Activated CD4-positive, CD25-positive, alpha-beta regulatory T cell treated with anti-CD3 and anti-CD28 coated beads, Interleukin-2, amount 50 U/mL, for 16 hours (primary cell): ENCODE measurements around the gene PEX1.
"Not testable (repeated sequence)": the region's sequence is repeated elsewhere in the genome, so short reads cannot be mapped to it uniquely, and the experiment has no call there.

ENCODE experiments used
- DNase-seq: peaks from one replicate; pipeline ENCODE4 v3.0.0-alpha.2; 2020; ENCODE audit warnings: low read depth, low spot score

Gene PEX1

DNA sequence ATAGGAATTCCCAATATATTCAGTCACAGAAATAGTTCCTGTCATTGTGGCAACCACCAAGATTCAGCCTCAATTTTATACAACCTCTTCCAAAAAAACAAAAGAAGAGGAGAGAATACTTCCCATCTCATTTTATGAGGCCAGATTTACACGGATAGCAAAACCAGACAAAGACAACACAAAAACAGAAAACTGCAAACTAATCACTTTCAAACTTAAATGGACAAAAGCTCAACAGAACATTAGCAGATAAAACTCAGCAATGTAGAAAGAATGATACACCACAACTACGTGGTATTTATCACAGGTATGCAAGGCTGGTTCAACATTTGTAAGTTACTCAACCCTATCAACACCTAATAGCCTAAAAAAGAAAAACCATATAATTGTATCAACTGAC lies 22.0 kb downstream of the PEX1 start:
- no peak for DNase-seq

DNA sequence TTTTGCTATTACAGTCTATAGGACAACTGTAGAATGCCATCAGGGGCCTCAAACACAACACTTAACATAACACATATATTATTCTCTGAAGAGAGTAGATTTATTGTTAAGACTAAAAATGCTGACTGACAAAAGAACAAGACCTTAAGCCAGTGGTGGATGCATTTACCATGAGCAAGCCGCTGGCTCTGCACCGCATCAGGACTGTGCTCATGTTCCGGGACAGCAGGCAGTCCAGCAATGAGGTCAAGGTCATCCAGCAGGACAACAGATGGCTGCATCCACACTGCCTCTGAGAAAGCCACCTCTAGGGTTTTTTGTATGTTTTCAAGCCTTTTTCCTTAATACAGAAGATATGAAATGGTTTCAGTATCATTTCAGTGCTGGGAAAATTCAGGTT lies 23.8 kb downstream of the PEX1 start:
- no peak for DNase-seq

DNA sequence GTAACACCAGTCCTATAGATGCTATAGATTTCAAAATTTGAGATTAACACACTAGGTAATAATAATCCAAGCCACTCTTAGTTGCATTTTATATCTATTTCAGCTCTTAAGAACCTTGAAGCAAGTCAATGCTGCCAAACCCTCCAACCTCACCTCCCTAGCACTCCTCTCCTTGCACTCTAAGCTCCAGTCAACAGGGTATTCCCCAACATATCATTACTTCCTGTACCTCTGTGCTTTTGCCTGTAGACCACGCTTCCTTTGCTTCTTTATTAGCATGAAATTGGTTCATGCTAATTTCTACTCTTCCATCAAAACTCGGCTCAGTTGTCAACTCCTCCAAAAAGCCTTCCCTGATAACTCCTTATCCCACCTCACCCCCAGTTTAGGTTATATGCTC lies 24.6 kb downstream of the PEX1 start:
- DNase-seq: no peak

DNA sequence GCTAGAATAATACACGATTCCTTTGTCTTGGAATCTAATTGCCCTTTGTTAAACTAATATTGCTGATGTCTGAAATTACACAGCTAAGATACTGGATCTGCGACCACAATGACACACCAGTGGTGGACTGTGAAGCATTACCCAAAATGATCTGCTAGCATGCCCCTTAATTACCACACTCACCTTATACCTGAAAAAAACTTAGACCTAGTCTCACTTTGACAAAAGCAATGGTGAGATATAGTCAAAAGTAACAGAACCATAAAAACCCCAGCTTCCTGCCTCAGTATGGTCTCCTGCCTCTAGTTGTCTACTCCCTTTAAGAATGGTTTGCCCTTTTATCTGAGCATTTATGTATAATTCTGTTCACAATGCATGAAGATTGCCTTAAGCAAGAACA lies 29.8 kb downstream of the PEX1 start:
- DNase-seq: no peak

DNA sequence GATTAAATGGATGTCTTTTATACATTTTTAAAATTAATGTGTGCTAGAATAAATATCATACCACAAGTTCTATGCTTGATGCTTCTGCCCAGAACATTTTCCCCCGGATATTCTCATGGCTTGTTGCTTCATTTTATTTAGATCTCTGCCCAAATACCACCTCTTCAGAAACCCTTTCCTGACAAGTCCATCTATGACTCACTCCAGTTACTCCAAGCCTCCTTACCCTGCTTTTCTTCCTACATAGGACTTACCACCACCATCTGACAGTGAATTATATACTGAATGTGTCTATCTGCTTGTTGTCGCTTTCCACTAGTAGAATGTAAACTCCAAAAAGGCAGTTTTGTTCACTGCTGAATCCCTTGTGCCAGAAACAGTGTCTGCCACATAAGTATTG lies 31.4 kb downstream of the PEX1 start:
- no peak for DNase-seq

DNA sequence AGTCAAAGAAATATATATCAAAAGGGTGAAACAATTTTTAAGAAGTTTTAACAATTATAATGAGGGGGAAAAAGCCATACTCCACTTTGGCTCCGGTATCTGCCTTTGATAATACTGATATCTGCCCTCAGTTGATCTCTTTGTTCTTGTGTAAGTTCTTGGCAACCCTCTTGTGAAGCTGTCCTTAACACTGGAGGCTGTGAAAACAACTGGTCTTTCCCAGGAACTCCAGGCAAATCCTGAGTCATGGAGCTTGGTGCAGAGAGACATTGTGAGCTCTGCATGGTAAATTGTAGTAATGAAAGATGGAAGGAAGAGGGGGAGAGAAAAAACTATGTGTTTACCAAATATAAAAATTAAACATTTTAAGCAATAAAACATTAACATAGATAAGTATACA lies 38.7 kb downstream of the PEX1 start:
- DNase-seq: no peak

DNA sequence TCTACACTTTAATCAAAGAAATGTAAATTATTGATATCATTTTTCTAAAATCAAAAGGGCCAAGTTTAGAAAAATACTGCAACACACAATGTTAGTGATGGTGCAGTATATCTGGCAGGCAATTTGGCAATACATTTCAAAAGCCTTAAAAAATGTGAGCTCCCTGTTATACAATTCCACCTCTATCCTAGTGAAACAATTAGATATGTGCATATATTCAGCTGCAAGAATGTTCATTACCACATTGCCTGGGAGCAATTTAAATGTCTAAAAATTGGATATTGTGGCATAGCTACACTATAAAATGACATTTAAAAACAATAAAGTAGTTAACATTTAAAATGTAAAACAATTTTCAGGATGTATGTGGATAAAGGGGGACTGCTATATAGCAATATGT lies 40.5 kb downstream of the PEX1 start:
- DNase-seq: no peak

DNA sequence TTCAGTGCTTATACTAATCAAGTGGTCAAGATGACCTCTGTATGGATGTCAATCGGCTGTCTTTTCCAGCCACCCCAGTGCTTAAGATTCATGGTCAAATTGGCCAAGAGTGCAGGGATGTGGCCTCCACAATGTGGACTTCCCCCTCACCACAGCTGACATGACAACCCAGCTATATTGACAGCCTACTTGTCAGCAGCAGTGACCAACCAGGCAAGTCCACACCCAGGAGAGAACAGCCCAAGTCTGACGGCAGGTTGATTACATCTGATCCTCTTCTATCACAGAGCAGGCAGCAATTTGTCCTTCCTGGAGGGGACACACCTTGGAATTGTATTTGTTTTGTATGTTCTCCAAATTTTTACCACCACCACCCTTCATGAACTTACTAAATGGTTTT lies 42.3 kb downstream of the PEX1 start:
- DNase-seq: no peak

DNA sequence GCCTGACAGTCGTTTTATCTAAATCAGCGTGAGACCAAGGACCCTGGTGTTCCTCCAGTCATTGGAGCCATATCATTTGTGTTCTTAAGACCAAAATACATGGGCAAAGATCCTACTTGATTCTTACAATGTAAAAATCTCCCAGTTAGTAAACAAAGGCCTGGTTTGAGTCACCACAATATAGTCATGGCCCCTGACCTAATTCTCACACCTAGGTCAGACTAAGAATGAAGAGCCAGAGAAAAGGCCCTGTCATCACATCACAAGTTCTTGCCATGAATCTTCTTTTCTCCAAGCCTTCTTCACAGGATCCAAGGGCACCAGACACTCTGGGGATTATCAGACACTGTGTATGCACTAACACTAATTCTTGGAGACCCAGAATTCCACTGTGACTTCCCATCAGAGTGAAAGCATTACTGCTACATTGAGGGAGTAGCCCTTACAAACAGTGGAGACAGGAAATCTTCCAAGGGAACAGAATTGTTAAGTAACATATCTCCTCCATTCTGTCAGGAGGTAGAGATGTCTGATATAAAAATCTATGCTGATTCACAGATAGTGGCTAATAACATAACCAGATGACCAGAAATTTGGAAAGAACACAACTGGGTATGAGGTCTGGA lies 42.9 kb downstream of the PEX1 start:
- no peak for DNase-seq

DNA sequence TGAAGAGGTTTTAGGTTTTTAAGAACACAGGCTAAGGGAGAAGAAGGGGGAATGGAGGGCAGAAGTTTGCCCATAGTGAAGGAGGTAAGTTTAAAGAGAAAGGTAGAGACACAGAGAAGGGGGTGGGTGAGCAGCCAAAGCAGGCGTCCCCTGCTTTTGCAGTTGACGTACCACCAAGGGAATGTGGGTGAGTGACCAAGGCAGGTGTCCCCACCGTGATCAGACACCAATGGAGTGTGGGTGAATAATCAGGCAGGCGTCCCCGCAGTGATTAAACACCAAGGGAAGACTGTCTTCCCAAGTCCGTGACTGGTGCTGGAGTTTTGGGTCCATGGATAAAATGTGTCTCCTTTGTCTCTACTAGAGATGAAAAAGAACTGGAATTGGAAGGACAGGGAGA lies 44.1 kb downstream of the PEX1 start:
- DNase-seq: not testable (repeated sequence)

DNA sequence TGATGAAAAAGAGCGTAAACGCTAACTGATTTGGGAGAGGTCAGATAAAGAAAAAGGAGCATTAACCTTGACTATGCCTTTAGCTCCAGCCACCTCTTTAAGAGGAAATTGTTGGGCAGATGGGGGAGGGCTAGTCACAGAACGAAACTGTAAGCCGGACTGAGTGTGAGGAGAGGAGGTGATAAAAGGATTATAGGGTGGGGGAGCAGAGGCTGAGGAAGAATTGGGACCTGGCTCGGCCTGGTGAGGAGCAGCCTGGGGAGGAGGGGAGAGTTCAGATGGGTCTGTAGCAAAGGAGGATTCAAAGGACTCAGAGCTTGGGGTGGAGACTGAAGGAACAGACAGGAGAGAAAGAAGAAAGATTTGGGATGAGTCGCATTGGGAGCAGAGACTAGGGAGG lies 44.7 kb downstream of the PEX1 start:
- not testable (repeated sequence) for DNase-seq

DNA sequence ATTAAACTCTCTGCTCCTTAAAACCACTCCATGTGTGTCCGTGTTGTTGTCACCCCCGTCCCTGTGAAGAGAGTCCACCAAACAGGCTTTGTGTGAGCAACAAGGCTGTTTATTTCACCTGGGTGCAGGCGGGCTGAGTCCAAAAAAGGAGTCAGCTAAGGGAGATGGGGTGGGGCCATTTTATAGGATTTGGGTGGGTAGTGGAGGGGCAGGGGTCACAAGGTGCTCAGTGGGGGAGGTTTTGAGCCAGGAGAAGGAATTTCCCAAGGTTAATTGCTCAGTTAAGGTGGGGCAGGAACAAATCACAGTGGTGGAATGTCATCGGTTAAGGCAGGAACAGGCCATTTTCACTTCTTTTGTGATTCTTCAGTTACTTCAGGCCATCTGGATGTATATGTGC lies 49.2 kb downstream of the PEX1 start:
- not testable (repeated sequence) for DNase-seq

DNA sequence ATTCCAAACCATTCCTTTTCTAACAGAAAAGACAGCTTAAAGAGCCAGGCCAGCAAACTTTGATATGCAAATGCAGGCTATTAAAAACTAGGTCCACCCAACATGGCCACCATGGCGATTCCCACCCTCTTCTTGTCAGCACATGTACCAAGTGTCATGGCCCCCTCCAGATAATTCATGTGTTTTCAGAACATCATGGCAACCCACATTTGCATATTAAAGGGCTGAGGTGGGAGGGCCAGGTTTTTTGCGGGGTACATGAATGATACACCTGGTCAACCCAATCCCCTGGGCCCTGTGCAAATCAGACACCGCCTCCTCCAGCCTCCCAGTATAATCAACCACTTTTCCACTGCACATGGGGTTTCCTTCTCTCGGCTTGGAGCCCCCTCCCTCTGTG lies 49.6 kb downstream of the PEX1 start:
- no peak for DNase-seq

DNA sequence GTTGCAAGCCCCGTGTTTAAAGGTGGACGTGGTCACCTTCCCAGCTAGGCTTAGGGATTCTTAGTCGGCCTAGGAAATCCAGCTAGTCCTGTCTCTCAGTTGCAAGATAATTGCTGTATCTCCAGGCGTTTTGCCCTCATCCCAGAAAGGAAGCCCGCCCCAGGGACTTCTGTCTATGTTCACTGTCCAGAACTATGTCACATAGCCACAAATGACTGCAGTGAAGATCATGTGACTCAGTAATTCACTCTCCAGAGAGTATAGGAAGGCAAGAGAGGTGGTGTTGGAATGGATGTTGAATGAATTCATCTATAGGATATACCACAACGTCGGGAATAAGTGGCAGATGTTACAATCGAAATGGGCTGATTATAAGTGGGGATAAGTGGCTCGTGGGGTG lies 50.2 kb downstream of the PEX1 start:
- DNase-seq: no peak

DNA sequence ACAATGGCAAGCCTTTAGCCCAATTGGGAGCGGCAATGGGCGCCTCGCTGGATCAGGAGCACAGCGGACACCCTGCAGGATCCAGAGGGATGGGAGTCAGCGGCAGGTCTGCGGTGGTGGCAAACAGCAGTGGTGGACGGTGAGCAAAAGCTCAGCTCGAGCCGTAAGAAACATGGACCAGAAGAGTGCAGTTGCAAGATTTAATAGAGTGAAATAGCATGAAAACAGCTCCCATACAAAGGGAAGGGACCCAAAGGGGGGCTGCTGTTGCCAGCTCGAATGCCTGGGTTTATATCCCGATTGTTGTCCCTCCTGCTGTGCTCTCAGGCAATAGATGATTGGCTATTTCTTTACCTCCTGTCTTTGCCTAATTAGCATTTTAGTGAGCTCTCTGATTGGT lies 50.6 kb downstream of the PEX1 start, which contains the start of gene ERVW-1:
Gene ERVW-1 (minus strand): TSS at position 266 of the 400 bp plus-strand sequence. CDS start 7,565 bp downstream, outside the sequence.
- DNase-seq: not testable (repeated sequence)

DNA sequence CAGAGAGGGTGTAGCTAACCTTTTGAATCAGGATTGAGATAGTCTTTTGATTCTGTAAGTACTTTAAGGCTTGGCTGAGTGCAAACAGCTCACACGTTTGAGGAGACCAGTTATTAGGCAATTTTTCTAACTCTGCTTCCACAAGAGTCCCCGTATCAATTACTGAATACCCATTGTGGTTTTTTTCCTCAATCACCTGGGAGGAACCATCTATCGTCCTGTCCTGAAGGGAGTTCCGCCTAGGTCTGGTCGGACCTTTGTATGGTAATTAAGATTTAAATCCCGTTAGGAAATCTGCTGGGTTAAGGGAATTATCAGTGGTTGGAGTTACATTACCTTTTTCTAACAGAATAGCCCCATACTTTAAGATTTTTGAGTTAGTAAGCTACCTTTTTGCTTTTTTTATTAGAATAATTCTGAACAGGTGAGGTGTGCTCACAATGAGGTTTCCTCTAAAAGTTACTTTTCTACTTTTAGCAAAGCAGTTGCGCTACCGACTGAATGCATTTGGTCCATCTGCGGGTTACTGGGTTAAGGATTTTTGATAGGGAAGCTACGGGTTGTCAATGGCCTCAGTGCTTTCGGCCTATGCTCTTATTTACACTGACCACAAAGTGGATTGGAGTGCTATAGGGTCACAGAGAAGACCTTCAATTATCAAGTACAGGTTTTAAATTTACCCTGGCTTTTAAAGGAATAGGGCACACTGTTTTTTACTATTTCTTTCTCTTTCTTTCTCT lies 52.3 kb downstream of the PEX1 start:
- DNase-seq: not testable (repeated sequence)

DNA sequence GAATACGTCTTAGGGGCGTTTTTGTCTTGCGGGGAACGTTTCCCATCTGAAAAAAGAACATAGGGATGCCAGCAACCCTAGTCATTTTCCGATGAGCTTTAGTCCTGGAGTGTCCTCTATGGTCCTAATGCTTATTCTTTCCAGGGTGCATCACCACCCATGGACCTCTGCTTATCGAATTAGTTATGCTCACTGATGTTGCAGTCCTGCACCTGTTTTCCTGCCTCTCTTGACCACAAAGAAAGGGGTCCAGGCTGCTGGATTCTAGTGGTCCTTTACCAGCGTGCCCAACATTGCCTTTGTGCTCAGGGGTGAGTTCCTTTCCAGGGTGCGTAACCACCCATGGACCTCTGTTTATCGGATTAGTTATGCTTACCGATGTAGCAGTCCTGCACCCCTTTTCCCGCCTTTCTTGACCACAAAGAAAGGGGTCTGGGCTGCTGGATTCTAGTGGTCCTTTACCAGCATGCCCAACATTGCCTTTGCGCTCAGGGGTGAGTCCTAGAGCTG lies 53.0 kb downstream of the PEX1 start:
- not testable (repeated sequence) for DNase-seq

DNA sequence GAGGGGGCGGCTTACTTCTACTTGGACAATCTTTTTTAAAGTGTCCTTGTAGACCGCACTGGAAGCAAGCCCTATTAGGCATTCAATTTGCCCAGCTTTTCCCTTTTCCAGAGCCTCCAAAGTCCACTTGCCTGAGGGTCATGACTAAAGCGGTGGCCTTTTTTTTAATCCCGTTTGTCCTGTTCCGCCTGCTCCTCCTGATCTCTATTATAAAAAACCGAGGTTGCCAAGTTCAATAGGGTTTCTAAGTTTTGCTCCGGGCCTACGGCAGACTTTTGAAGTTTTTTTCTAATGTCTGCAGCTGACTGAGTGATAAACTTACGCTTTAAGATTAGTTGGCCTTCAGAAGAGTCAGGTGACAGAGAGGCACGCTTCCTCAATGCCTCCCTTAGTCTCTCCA lies 54.3 kb downstream of the PEX1 start:
- DNase-seq: not testable (repeated sequence)

DNA sequence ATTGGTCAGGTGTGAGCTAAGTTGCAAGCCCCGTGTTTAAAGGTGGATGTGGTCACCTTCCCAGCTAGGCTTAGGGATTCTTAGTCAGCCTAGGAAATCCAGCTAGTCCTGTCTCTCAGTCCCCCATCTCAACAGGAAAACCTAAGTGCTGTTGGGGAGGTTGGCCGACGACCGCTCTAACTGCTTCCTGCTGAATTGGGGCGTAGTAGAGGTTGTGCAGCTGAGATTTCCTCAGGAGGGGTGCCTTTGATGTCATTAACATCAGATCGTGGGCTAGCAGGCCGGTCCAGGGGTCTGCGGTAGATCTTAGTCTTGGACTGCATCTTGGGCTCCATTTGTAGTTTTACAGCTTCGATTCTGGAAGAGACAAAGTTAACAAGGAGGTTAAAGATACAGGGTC lies 59.7 kb downstream of the PEX1 start:
- not testable (repeated sequence) for DNase-seq

DNA sequence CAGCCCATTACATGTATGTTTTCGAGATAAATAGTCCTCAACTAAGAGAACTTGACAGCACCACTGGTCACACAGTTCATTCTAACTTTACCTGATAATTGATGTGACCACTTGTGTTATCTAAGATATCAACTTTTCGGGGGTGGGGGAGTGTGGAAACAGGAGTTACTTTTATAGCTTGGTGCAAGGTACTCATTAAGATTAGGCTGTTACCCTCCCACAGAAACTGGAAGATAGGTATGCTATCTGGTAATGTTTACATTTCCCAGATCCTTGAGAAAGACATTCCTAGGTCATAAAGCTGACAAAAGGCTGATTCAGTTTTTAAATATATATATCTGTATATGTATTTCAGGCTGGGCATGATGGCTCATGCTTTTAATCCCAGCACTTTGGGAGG lies 61.6 kb downstream of the PEX1 start:
- DNase-seq: no peak

DNA sequence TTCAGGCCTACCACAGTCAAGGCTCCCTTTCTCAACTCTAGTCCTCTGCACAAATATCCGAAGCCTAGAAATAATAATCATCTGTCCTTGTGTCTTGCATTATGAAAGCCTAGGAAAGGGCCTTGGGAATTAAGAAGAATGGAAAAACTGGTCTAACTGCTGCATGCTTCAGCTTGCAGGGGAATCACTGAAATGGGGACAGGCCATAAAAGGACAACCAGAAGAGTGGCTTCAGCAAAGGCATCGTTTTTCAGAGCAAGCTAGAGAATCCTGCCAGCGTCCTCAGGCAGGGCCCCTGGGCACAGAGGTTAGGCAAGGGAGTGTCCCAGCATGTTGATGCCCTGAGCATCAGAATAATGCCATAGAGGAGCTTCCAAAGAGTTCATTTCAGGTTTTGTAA lies 63.8 kb downstream of the PEX1 start:
- no peak for DNase-seq

DNA sequence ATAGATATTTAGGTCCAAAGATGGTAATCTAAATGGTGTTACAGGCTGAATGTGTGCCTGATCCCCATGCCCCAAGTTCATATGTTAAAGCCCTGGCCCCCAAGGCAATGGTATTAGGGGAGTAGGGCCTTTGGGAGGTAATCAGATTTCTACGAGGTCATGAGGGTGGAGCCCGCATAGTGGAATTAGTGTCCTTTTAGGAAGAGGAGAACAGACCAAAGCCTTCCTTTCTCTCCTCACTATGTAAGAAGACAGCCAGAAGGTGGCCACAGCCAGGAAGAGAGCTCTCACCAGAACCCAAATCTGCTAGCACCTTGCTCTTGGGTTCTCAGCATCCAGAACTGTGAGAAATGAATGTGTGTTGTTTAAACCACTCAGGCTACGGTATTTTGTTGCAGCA lies 65.8 kb downstream of the PEX1 start:
- DNase-seq: no peak
